ENCODE results near the gene PATE2.

GRCh38 chr11:125773516-125773915 lies 5.1 kb downstream of the PATE2 start:
- no peak for TF ChIP-seq POLR2AphosphoS5 (IDR thresholded peaks at IDR 0.05; ENCODE audit: low read depth, low read length)
- no peak for TF ChIP-seq POLR2A (IDR thresholded peaks at IDR 0.05; ENCODE audit: low read depth, low read length)
- no peak for TF ChIP-seq TAF1 (IDR thresholded peaks at IDR 0.05; ENCODE audit: borderline replicate concordance, low read depth, low read length)

All from GM12892 (cell line).